Stomach (tissue), 4 donors: ENCODE measurements around the gene ASIP.

ENCODE experiments used
- EP300 ChIP-seq: sonication (generic); formaldehyde crosslinking; IDR thresholded peaks from one replicate; pipeline ENCODE4 v1.6.1; 2017; ENCODE audit warnings: antibody characterized with exemption
- POLR2A ChIP-seq, 4 donors: fragments of 450-650 bp; IDR thresholded peaks; one replicate each; pipeline ENCODE4 v1.6.1; 2016; ENCODE audit warnings: antibody characterized with exemption in 4 of 4, control low read depth in 2 of 4, mild to moderate bottlenecking in 1 of 4, moderate library complexity in 1 of 4
- TF ChIP-seq, protein P1 (sequence below), 7 experiments: fragments of 450-650 bp in 4 of 7; fragments of 200-600 bp in 3 of 7; sonication (generic) in 3 of 7; IDR thresholded peaks; one replicate each; pipeline ENCODE4 v1.5.1; 2016 to 2019; ENCODE audit warnings: antibody characterized with exemption in 7 of 7, control low read depth in 2 of 7, mild to moderate bottlenecking in 1 of 7

DNA sequence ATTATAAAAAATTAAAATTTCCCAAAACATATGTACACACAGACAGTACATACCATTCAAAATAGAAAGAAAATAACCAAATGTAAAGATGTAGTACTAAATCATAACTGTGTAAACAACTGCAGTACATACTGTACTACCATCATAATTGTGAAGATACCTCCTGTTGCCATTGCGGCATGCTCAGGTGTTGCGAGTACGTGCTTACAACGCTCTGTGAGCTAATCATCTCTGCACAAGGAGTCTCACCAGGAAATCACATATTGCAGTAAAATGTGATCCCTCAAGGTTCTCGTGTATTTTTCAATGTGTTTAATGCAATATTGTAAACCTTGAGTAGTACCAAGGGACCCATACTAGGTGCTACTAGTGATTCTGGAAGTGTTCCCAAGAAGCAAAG, 22.9 kb downstream of the ASIP start:
- TF ChIP-seq, protein P1, sequence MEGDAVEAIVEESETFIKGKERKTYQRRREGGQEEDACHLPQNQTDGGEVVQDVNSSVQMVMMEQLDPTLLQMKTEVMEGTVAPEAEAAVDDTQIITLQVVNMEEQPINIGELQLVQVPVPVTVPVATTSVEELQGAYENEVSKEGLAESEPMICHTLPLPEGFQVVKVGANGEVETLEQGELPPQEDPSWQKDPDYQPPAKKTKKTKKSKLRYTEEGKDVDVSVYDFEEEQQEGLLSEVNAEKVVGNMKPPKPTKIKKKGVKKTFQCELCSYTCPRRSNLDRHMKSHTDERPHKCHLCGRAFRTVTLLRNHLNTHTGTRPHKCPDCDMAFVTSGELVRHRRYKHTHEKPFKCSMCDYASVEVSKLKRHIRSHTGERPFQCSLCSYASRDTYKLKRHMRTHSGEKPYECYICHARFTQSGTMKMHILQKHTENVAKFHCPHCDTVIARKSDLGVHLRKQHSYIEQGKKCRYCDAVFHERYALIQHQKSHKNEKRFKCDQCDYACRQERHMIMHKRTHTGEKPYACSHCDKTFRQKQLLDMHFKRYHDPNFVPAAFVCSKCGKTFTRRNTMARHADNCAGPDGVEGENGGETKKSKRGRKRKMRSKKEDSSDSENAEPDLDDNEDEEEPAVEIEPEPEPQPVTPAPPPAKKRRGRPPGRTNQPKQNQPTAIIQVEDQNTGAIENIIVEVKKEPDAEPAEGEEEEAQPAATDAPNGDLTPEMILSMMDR (IDR thresholded peaks at IDR 0.05): no peak
- no peak for TF ChIP-seq POLR2A (IDR thresholded peaks at IDR 0.05)
- TF ChIP-seq EP300: no peak
